ENCODE results near the gene CDA.

Gene CDA

GRCh38 chr1:20660847-20661206 is 71.9 kb downstream of the CDA start:
- H4K20me1 ChIP-seq (ENCODE audit: control insufficient read depth, insufficient read depth, low read depth, low read length): peaks cover 9% of the 10 kb centered on the region; the same call in 1 of the 2 replicates
- peaks cover 58% of the 10 kb centered on the region for H3K79me2 ChIP-seq (ENCODE audit: control insufficient read depth, low read length)

GRCh38 chr1:20661207-20662109 is 72.6 kb downstream of the CDA start, which contains the start of gene DDOST:
Gene DDOST (minus strand): TSS chr1:20661369. CDS start chr1:20661350, 19 bp downstream.
- H4K20me1 ChIP-seq (ENCODE audit: control insufficient read depth, insufficient read depth, low read depth, low read length): peaks cover 9% of the 10 kb centered on the region; the same call in 1 of the 2 replicates
- peaks cover 32% of the 10 kb centered on the region for H3K4me1 ChIP-seq (ENCODE audit: control insufficient read depth, low read length)
- no peaks in the 10 kb centered on the region for H3K9me2 ChIP-seq (replicated peaks; ENCODE audit: control insufficient read depth, low read length)
- H3F3A ChIP-seq (ENCODE audit: control insufficient read depth, insufficient read depth): no peaks in the 10 kb centered on the region
- H3K9me3 ChIP-seq (ENCODE audit: control insufficient read depth, insufficient read depth, low read length): 0 out of 2 replicates have a peak, but pooled peaks cover under 1% of the 10 kb centered on the region
- H3K27ac ChIP-seq (ENCODE audit: low read depth, low read length): peak within 1 kb of the TSS; percentile 31
- peaks cover 47% of the 10 kb centered on the region for H3K36me3 ChIP-seq (ENCODE audit: control insufficient read depth, low read length)
- H3K4me2 ChIP-seq (ENCODE audit: low read length): peak within 1 kb of the TSS; percentile 96
- H3K27me3 ChIP-seq (ENCODE audit: control insufficient read depth, low read length): no peaks in the 10 kb centered on the region
- peaks cover 52% of the 10 kb centered on the region for H3K79me2 ChIP-seq (ENCODE audit: control insufficient read depth, low read length)
- TF ChIP-seq EZH2phosphoT487 (IDR thresholded peaks at IDR 0.05; ENCODE audit: borderline replicate concordance, low read length) (no peak), CTCF (IDR thresholded peaks at IDR 0.05; ENCODE audit: low read depth, low read length, poor library complexity, severe bottlenecking) (peak; percentile 31)
- peak within 1 kb of the TSS; percentile 81 for H3K4me3 ChIP-seq (ENCODE audit: low read length)

More at GRCh38 chr1:20660847-20661206, 71.9 kb downstream of the CDA start:
- peak overlapping the region; percentile 81 for H3K4me3 ChIP-seq (ENCODE audit: low read length)
- peak overlapping the region; percentile 63 for H3K4me2 ChIP-seq (ENCODE audit: low read length)
- no peaks in the 10 kb centered on the region for H3K27me3 ChIP-seq (ENCODE audit: control insufficient read depth, low read length)
- H3K9me2 ChIP-seq (replicated peaks; ENCODE audit: control insufficient read depth, low read length): no peaks in the 10 kb centered on the region
- H3K36me3 ChIP-seq (ENCODE audit: control insufficient read depth, low read length): peaks cover 53% of the 10 kb centered on the region
- TF ChIP-seq CTCF (IDR thresholded peaks at IDR 0.05; ENCODE audit: low read depth, low read length, poor library complexity, severe bottlenecking) (no peak), EZH2phosphoT487 (IDR thresholded peaks at IDR 0.05; ENCODE audit: borderline replicate concordance, low read length) (no peak)
- peaks cover 27% of the 10 kb centered on the region for H3K4me1 ChIP-seq (ENCODE audit: control insufficient read depth, low read length)
- H3F3A ChIP-seq (ENCODE audit: control insufficient read depth, insufficient read depth): no peaks in the 10 kb centered on the region
- H3K9me3 ChIP-seq (ENCODE audit: control insufficient read depth, insufficient read depth, low read length): no peaks in the 10 kb centered on the region
- peak overlapping the region; percentile 31 for H3K27ac ChIP-seq (ENCODE audit: low read depth, low read length)

- Histone ChIP-seq H3K27me3 (ENCODE audit: control insufficient read depth, low read length) (no peaks in the 10 kb centered on the region), H3K4me2 (ENCODE audit: low read length) (peak overlapping the region; percentile 96), H3F3A (ENCODE audit: control insufficient read depth, insufficient read depth) (no peaks in the 10 kb centered on the region), H3K79me2 (ENCODE audit: control insufficient read depth, low read length) (peaks cover 46% of the 10 kb centered on the region), H3K9me2 (replicated peaks; ENCODE audit: control insufficient read depth, low read length) (no peaks in the 10 kb centered on the region), H3K36me3 (ENCODE audit: control insufficient read depth, low read length) (peaks cover 40% of the 10 kb centered on the region), H3K27ac (ENCODE audit: low read depth, low read length) (peak overlapping the region; percentile 14; the same call in 1 of the 2 replicates), H3K4me3 (ENCODE audit: low read length) (peak overlapping the region; percentile 81), H3K4me1 (ENCODE audit: control insufficient read depth, low read length) (peaks cover 39% of the 10 kb centered on the region), H3K9me3 (ENCODE audit: control insufficient read depth, insufficient read depth, low read length) (0 out of 2 replicates have a peak, but pooled peaks cover 2% of the 10 kb centered on the region), H4K20me1 (ENCODE audit: control insufficient read depth, insufficient read depth, low read depth, low read length) (peaks cover 9% of the 10 kb centered on the region; the same call in 1 of the 2 replicates)
- no peak for TF ChIP-seq EZH2phosphoT487 (IDR thresholded peaks at IDR 0.05; ENCODE audit: borderline replicate concordance, low read length)
- no peak for TF ChIP-seq CTCF (IDR thresholded peaks at IDR 0.05; ENCODE audit: low read depth, low read length, poor library complexity, severe bottlenecking)
Measured at GRCh38 chr1:20662110-20662475, 73.2 kb downstream of the CDA start.

Data from DOHH2 (cell line).